Body of pancreas (tissue), 4 donors: ENCODE data around the gene HSFX3. TPM values are rescaled to one million over a fixed set of nuclear protein-coding genes. Genes with fewer than 3 reads are reported as not detected.
"Not testable (repeated sequence)": the region's sequence is repeated elsewhere in the genome, so short reads cannot be mapped to it uniquely, and the experiment has no call there.

Source experiments
- ATAC-seq: fragments of 150-250 bp; one replicate; pipeline ENCODE4 v1.9.1; 2016
- DNase-seq, 4 donors: peaks; one replicate each; pipeline ENCODE4 v3.0.0-alpha.2; 2019
- H3K27ac ChIP-seq, 4 donors: fragments of 200-600 bp; sonication (generic); 1 replicate in 3 of 4; 2 replicates in 1 of 4; pipeline versions ENCODE4 v1.5.1 to v1.6.1; 2016 to 2019; ENCODE audit warnings: mild to moderate bottlenecking in 1 of 4, mixed read lengths in 1 of 4, moderate library complexity in 1 of 4
- H3K27me3 ChIP-seq, 2 donors: fragments of 200-600 bp; sonication (generic); one replicate each; pipeline ENCODE4 v1.6.0; 2016; ENCODE audit warnings: mild to moderate bottlenecking in 1 of 2
- H3K36me3 ChIP-seq, 2 donors: fragments of 200-600 bp; sonication (generic); replicated peaks in 1 of 2; 2 replicates each; pipeline ENCODE4 v1.5.1; 2016; ENCODE audit warnings: low read depth in 2 of 2; ENCODE audit not compliant: insufficient read depth in 1 of 2
- H3K4me1 ChIP-seq: fragments of 200-600 bp; sonication (generic); one replicate; pipeline ENCODE4 v1.6.0; 2016
- H3K4me3 ChIP-seq, 2 donors: fragments of 200-600 bp; sonication (generic); 1 replicate in 1 of 2; 2 replicates in 1 of 2; pipeline ENCODE4 v1.5.1; 2016 to 2019
- H3K9me3 ChIP-seq, 3 donors: fragments of 200-600 bp; sonication (generic); 1 replicate in 2 of 3; 2 replicates in 1 of 3; pipeline ENCODE4 v1.5.1; 2016
- POLR2A ChIP-seq, 3 donors: fragments of 450-650 bp; IDR thresholded peaks; one replicate each; pipeline ENCODE4 v1.6.1; 2016; ENCODE audit warnings: antibody characterized with exemption in 3 of 3, mild to moderate bottlenecking in 2 of 3
- WGBS, 2 donors: methylation state at CpG; one replicate each; pipeline ENCODE4 v1.1.5; 2017; 5-methylcytosine and 5-hydroxymethylcytosine counted together
- intact Hi-C: fragments of 100-400 bp; cut with DNase I; formaldehyde crosslinking; loops from one replicate; pipeline ENCODE4 v1.15.1; 2023
- total RNA-seq, 2 donors: library from RNA; depleted of rRNA; stranded (reverse); fragments of >200 nt; gene quantifications; one replicate each; pipeline ENCODE4 v1.1.0, GENCODE V29; 2016
- TF ChIP-seq, protein P1 (sequence below), 7 experiments: fragments of 450-650 bp in 4 of 7; fragments of 200-600 bp in 3 of 7; sonication (generic) in 3 of 7; IDR thresholded peaks; one replicate each; pipeline ENCODE4 v1.5.1; 2016 to 2019; ENCODE audit warnings: antibody characterized with exemption in 7 of 7

HSFX3 gene
- total RNA-seq, 2 donors from 2014 or later: not detected

- H3K4me3 ChIP-seq: no peak overlapping the region
- peak overlapping the region in 3 of 4 donors; percentile 73 to 88 (median 77) for H3K27ac ChIP-seq
- DNase-seq (peak in 3 of 4 donors; percentile 15 to 19 (median 17)), ATAC-seq (no peak)
- peaks cover 13% of the 10 kb centered on the region for H3K4me1 ChIP-seq
- WGBS, 2 donors: 27 to 43% methylated on average over 7 to 8 of the region's 10 CpGs
- H3K36me3 ChIP-seq: no peaks in the 10 kb centered on the region
- intact Hi-C loops: no loop called here
- TF ChIP-seq, protein P1, sequence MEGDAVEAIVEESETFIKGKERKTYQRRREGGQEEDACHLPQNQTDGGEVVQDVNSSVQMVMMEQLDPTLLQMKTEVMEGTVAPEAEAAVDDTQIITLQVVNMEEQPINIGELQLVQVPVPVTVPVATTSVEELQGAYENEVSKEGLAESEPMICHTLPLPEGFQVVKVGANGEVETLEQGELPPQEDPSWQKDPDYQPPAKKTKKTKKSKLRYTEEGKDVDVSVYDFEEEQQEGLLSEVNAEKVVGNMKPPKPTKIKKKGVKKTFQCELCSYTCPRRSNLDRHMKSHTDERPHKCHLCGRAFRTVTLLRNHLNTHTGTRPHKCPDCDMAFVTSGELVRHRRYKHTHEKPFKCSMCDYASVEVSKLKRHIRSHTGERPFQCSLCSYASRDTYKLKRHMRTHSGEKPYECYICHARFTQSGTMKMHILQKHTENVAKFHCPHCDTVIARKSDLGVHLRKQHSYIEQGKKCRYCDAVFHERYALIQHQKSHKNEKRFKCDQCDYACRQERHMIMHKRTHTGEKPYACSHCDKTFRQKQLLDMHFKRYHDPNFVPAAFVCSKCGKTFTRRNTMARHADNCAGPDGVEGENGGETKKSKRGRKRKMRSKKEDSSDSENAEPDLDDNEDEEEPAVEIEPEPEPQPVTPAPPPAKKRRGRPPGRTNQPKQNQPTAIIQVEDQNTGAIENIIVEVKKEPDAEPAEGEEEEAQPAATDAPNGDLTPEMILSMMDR (IDR thresholded peaks at IDR 0.05): no peak
- no peak for TF ChIP-seq POLR2A (IDR thresholded peaks at IDR 0.05)
- no peaks in the 10 kb centered on the region for H3K9me3 ChIP-seq
- no peaks in the 10 kb centered on the region for H3K27me3 ChIP-seq
Measured at GRCh38 chrX:149504226-149504914, 45.4 kb downstream of the HSFX3 start.

DNA sequence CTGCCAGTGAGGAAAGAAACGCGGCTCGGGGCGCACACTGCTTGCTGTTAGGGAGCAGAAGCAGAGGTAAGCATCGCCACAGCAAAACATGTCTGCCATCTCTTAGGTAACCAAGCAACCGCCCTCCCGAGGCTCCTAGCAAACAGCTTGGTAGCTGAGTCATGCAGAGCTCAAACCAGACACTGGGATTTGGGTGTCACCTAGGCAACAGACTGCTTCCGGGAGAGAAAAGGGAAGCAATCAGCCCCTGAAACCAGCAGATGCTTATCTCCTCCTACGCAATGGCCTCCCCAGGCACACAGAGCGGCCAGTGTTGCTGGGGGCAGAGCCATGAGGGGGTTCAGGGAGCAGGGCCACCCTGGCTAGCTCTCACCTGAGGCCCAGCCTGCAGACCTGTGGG lies 46.3 kb downstream of the HSFX3 start:
- Histone ChIP-seq H3K27ac (peak overlapping the region in 1 of 4 donors; percentile 88), H3K4me1 (peaks cover 13% of the 10 kb centered on the region)
- DNase-seq (peak; percentile 17 to 54 (median 39)), ATAC-seq (peak; percentile 60)
- intact Hi-C loops, H3K9me3 ChIP-seq, H3K4me3 ChIP-seq, H3K36me3 ChIP-seq, H3K27me3 ChIP-seq: not testable (repeated sequence)
- WGBS, 2 donors: 47% methylated on average over 3 of the region's 10 CpGs; no CpG with 5 or more reads in 1 of the 2 donors

- WGBS, 2 donors: no CpG with 5 or more reads among the region's 5 CpGs
- not testable (repeated sequence) for H3K27ac ChIP-seq, ATAC-seq
Measured at GRCh38 chrX:149502923-149503322, 46.8 kb downstream of the HSFX3 start.

GRCh38 chrX:149499766-149500165 lies 50.0 kb downstream of the HSFX3 start:
- H3K9me3 ChIP-seq: no peaks in the 10 kb centered on the region
- DNase-seq: no peak
- no peak for ATAC-seq
- no peaks in the 10 kb centered on the region for H3K27me3 ChIP-seq
- no peaks in the 10 kb centered on the region for H3K36me3 ChIP-seq
- H3K27ac ChIP-seq: no peak overlapping the region
- no peak for TF ChIP-seq POLR2A (IDR thresholded peaks at IDR 0.05)
- TF ChIP-seq, protein P1 (IDR thresholded peaks at IDR 0.05): no peak
- intact Hi-C loops: no loop called here
- H3K4me1 ChIP-seq: peaks cover 7% of the 10 kb centered on the region
- 83% methylated on average over 5 of the region's 5 CpGs; no CpG with 5 or more reads in 1 of the 2 donors for WGBS, 2 donors
- no peak overlapping the region for H3K4me3 ChIP-seq

More at GRCh38 chrX:149502923-149503322, 46.8 kb downstream of the HSFX3 start:
- peaks cover 13% of the 10 kb centered on the region for H3K4me1 ChIP-seq
- intact Hi-C loops, H3K4me3 ChIP-seq, H3K36me3 ChIP-seq, DNase-seq, H3K27me3 ChIP-seq, H3K9me3 ChIP-seq: not testable (repeated sequence)

DNA sequence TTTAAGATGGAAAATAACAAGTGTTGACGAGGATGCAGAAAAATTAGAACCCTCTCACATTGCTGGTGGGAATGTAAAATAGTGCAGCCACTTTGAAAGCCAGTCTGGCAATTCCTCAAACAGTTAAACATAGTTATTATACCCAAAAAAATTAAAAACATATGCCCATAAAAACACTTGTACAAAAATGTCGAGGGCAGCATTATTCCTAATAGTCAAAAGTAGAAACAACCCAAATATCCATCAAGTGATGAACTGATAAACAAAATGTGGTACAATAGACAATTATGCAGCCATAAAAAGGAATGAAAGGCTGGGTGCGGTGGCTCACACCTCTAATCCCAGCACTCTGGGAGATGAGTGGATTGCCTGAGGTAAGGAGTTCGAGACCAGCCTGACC lies 51.0 kb downstream of the HSFX3 start:
- Histone ChIP-seq H3K27ac (no peak overlapping the region), H3K4me3 (no peak overlapping the region), H3K27me3 (no peaks in the 10 kb centered on the region), H3K36me3 (no peaks in the 10 kb centered on the region), H3K9me3 (no peaks in the 10 kb centered on the region), H3K4me1 (no peaks in the 10 kb centered on the region)
- no peak for TF ChIP-seq POLR2A (IDR thresholded peaks at IDR 0.05)
- TF ChIP-seq, protein P1 (IDR thresholded peaks at IDR 0.05): no peak
- WGBS, 2 donors: 93% methylated on average over 4 of the region's 4 CpGs
- DNase-seq: no peak
- intact Hi-C loops: no loop called here
- no peak for ATAC-seq

Other genes starting within 250 kb of the HSFX3 start
- gene IDS, start 44.6 kb downstream of the HSFX3 start, total RNA-seq: 10 to 100 TPM; 39.7 to 49.4 TPM
- gene EOLA1, start 8.9 kb downstream of the HSFX3 start, total RNA-seq: 1 to 10 TPM; 7.8 to 8.2 TPM
- gene MAGEA9B, start 37.5 kb upstream of the HSFX3 start, total RNA-seq: not detected
- not detected for gene HSFX2, start 45.4 kb upstream of the HSFX3 start, total RNA-seq
- gene TMEM185A, start 81.9 kb upstream of the HSFX3 start, total RNA-seq: 1 to 10 TPM; 7.3 to 8.0 TPM
- not detected for gene MAGEA11, start 162.1 kb upstream of the HSFX3 start, total RNA-seq
- 1 to 10 TPM in 1 of 2 donors, under 1 TPM in 1; 0.26 to 4.3 TPM for gene HSFX1, start 224.1 kb upstream of the HSFX3 start, total RNA-seq
- gene MAGEA9, start 232.0 kb upstream of the HSFX3 start, total RNA-seq: not detected